Measurements from ENCODE around the gene PSKH1.
A peak's percentile ranks its signal among the peaks of the same experiment; 100 is the strongest.
"Not testable (repeated sequence)": the region's sequence is repeated elsewhere in the genome, so short reads cannot be mapped to it uniquely, and the experiment has no call there.

The PSKH1 gene

DNA sequence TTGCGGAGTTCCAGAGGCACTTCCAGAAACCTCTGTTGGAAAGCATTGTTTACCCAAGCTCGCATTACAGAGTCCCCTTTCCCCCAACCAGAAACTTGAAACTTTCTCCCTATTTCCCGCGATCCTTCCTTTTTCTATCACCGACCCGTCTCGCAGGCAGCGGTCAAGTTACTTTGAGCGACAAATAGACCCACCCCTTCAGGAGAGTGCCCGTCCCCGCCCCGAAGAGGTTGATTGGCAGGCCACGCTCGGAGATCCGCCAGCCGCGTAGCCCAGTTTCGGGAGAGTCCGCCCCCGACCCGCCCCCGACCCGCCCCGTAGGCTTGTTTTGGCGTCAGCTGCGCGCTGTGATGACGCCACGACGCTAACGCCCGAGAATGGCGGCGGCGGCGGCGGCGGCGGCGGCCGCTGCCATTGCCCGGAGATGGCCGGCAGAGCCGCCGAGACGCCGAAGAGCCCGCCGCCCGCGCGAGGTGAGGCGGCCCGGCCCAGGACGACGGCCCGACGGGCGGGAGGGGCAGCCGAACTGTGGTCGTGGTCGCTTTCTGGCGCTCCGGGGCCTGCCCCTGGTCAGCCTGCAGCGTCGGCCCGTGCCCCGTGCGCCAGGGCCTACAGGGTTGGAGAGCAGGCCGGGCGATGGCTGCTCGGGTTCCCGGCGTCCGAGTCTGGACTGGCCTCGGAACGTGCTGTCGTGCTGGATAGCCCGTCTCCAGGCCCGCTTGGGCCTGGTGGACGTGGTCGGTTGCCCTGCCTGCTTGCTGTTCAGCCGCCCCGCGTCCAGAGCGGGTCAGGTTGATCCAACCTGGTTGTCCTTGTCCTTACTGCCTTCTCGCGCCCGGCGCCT is at the start of gene PSKH1:
Gene PSKH1, plus strand, starts transcription at position 356 of the 844 bp plus-strand sequence. CDS start 15,496 bp downstream, outside the sequence.
- DNase-seq = peak; percentile 95

DNA sequence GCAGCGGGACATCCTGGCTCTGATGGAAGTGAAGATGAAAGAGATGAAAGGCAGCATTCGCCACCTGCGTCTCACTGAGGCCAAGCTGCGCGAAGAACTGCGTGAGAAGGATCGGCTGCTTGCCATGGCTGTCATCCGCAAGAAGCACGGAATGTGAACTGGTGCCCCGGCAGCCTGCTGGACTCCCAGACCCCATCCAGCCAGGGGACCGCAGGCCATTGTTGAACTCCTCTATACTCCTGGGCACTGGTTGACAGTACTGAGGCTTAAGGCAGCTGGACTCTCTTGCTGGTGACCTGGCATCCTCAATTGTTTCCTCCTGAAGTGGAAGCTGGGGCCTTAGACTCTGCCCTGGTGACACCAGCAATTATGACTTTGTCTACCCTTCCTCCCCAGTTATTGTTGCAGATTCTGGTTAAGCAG is 49.7 kb upstream of the PSKH1 start:
- peak; percentile 23 for DNase-seq

DNA sequence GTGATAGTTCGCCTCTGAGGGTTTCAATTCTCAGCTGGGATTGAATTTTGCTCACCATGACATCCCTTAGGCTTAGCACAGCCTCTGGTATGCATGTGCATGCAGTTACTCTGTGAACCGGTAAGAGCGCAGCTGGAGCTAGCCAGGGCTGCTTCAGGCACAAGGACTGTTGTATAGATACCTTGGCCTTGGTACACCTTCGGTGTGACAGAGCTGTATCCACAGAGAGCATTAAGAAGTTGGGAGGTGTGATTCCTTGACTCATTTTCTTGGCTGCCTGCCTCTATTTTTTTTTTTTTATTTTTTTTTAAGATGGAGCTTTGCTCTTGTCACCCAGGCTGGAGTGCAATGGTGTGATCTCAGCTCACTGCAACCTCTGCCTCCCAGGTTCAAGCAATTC is 48.6 kb upstream of the PSKH1 start:
- peak; percentile 34 for DNase-seq

DNA sequence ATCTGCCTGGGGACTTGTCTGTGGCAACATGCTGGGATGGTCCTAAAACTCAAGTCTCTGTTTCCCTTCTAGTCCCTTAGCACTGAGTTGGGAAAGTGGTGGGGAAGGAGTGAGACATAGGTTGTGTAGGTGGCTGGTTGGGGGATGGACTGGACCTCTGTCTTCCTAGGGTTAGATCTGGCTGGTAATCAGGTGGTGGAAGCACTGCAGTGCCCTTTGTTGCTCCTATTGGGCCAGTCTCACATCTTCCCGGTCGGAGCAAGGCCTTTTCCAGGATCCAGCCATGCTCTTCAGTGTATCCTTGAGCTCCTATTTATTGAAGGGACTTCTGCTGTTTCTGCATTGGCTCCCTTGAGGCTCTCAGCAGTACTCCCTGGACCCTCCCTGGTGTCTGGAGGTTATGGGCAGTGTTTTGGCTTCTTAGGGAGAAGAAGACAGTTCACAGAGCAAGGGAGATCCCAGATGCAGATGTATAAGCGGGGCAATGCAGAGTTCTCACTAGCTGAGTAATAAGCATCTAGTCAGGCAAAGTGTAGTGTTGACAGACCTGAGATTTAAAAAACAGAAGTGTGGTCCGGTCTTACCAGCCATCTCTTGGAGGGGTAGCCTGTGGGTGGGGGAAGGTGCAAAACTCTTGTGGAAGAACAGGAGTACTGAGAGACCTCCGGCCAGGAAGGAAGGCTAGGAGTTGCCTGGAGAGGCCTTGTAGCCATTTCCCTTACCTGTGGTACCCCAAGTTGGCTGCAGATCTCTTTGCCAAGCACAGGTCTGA is 47.6 kb upstream of the PSKH1 start:
- DNase-seq = no peak

DNA sequence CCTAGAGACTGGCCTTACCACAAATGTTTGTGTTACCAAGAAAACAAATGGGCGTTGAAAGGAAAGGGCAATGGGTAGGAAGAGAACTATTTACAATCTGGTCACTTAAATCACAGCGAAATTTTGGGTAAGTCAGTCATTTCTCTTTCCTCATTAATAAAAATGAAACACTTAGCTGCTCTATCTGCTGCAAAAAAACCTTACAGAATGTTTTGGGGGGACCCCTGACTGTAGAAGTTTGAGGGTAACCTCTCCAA is 47.1 kb upstream of the PSKH1 start:
- no peak for DNase-seq

DNA sequence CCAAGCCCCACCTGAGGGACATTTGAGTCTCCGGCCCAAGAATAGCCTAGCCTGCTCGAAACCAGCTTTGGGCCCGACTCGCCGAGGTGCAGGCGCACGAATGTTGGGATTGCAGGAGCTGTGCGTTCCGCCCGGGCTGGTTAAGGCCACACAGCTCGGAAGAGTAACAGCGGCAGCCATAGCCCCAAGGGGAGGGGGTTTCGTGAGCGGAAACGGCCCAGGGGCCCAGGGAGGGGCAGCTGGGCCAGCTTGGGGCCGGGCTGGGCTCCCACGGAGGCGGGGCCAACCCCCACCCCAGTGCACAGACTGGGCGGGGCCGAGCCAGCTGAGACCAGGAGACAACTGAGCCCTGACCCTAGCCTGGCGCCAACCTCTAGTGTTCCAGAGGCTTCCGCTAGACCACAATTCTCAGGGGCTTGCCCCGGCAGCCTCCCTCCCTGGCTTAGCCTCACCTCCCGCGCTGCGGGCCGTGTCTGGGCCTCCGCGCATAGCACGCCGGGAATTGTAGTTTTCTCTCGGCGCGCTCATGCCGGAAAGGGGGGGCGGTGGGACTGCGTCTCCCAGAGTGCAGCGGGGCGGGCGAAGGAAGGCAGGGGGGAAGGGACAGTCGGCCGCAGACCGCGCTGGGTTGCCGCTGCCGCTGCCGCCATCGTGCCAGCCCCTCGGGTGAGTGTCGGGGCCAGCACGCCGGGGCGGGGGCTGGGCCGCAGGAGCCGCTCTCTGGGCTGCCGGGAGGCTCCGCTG is 46.6 kb upstream of the PSKH1 start, which contains the start of gene NUTF2:
Gene NUTF2, plus strand, starts transcription at position 614 of the 744 bp plus-strand sequence. CDS start 18,198 bp downstream, outside the sequence.
- DNase-seq = peak; percentile 91

DNA sequence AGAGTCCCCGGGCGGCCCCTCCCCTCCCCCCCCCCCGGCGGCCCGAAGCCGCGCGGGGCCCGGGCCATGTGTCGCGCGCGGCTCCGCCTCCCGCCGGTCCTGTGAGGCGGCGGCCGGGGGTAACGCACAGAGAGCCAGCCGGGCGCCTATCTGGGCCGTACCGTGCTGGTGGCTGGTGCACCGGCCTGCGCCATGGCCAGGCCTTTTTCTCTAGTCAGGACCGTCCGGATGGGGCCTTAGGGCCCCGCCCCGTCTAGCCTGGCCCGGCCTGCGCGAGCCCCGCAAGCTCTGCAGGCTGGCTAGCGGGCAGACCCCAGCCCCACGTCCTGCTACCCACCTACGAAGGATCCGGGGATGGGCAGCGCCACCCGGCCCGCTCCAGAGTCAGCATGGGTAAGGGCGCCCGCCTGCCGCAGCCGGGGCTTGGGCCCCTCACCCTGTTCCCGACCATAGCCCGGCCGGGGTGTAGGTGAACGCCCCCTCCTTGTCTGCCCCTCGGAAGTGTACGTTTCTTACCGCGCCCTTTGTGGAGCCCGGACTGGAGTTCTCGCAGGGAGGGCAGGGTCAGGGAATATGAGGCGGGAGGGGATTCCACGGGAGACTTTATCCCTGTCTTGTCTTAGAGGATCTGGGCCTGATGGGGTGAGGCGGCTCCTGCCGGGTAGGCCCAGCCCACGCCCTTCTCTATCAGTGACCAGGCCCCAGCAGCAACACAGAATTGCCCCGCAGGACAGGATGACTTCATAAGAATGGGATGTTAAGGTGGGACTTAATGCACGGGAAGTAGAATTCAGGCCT is 45.8 kb upstream of the PSKH1 start, which contains the start of gene CENPT:
Gene CENPT, minus strand, starts transcription at position 630 of the 798 bp plus-strand sequence. CDS start 13,834 bp downstream, outside the sequence.
- DNase-seq = peak; percentile 42

DNA sequence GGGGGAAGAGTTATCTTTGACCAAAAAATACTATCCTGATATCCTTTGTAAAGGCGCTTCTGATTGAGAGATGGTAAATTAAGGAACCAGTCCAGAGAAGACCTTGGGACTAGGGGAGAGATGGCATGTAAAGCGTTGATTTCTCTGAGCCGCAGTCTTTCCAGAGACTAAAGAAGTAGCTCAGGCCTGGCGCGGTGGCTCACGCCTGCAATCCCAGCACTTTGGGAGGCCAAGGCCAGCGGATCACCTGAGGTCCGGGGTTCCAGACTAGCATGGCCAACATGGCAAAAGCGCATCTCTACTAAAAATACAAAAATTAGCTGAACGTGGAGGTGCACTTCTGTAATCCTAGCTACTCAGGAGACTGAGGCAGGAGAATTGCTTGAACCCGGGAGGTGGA is 44.9 kb upstream of the PSKH1 start:
- no peak for DNase-seq

DNA sequence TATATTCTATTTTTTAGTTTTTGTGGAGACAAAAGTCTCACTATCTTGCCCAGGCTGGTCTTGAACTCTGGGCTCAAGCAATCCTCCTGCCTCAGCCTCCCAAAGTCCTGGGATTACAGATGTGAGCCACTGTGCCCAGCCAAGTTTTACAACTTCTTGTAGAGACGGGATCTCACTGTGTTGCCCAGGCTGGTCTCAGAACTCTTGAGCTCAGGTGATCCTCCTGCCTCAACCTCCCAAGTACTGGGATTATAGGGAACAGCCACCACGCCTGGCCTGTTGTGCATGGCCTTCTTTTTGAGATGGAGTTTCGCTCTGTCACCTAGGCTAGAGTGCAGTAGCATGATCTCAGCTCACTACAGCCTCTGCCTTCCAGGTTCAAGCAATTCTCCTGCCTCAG is 39.4 kb upstream of the PSKH1 start:
- DNase-seq = no peak

DNA sequence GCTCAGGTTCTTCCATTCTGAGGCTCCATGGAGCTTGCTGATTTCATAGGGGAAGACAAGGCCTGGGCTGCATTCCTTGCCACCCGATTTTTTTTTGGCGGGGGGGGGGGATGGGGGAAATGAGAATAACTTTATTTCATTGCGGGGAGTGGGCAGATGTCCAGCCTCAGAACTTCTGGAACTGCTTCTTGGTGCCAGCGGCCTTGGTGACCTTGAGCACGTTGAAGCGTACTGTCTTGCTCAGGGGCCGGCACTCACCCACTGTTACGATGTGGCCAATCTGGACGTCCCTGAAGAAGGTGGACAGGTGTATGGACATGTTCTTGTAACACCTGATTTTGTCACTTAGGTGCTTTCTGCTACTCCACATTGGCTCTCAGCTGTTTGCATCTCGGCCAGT is 37.3 kb upstream of the PSKH1 start:
- no peak for DNase-seq

DNA sequence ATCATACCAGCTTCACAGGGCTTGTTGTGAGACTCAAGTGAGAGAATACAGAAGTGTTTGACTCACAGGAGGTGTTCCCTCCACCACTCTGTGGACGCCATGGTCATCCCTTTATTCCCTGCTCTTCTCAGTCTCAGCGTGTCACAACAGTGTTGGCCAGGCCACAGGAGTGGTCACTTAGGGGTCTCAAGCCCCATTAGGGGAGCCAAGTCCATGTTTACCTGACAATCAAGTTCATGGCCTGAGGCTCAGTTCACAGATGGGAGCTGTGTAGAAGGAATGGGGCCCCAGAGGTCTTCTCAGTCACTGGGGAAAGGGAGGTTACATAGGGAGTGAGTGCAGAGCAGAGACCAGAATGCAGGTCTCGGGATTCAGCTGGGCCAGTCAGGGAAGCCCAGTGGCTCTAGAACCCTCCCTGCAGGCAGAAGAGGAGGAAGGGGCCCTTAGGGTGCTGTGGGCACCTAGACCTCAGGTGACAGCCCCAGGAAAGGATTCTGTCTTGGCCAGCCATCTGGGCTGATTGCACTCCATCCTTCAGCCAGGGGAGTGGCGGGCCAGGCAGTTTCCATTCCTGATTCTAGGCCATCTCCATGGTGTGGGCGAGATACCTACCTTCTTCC is 36.0 kb upstream of the PSKH1 start:
- no peak for DNase-seq

DNA sequence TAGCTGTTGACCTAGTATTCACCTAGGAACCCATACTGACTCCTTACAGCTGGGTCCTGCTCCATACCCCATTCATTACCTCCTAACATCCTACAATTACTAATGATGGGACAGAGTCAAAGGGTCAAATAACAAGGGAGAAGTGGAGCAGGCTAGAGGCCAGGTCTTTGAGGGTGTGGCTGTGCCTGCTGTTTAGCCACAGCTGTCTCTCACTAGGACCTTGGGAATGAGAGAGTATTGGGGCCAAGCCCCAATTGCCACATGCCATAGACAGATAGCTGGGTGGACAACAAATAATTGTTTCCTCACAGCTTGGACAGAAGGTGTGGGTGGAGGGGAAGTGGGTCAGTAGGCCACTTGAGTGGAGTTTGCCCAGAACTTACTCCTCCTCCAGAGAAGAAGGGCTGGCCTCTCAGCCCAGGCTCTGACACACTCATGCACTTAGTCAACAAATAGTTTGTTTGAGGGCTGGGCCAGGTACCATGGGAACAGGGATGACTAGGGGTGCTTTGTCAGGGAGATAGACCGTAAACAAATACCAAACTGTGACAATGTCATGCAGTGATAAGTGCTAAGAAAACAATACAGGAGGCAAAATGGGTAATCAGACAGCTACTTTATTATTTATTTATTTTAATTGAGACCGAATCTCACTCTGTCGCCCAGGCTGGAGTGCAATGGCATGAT is 35.4 kb upstream of the PSKH1 start:
- peak; percentile 93 for DNase-seq

DNA sequence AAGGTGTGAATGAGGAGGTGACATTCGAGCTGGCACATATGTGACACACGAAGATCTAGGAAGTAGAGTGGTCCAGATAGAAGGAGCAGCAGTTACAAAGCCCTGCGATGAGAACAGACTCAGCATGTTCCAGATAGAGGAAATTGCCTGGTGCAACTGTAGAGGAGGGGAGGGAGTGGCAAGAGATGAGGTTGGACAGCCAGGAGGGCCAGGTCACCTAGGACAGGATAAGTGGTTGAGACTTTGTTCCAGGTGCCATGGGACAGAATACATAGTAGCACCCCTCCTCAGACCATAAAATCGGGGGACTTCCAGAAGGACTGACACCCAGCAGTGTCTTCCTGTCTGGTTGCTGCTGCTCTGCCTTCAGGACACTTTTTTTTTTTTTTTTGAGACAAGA is 34.6 kb upstream of the PSKH1 start:
- no peak for DNase-seq

DNA sequence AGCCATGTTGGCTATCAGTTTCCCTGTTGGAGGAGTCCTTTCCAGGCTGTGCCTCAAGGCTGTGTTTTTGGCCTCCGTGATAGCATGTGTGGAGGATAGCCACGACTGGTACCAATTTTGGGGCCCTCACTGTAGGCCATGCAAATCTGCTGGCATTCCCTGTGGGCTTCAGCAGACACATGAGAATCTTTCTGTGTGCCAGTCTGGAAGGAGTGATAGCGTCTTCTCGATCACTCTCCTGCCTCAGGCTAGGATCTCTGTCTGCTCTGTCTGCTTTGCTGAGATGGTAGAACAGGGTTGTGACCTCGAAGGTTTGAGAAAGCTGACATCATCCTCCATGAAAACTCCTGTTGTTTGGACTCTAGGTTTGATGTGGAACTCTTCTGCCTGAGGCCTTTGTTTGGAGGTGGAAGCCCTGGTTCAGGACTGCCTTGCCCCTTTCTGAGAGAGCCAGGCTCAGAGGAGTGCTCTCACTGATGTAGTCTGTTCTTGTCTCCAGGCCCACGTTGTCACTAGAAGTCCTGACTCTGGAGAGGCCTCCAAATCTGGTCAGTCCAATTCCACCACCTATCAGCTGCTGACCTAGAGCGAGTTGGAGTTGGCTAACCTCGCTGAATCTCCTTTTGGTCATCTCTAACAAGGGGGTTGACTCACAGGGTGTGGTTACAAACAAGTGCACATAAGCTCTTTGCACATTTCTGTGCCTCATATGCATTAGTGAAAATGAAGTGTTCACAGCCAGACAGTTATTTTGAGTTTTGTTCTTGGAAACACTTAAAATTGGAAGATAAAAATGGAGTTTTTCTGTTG is 32.3 kb upstream of the PSKH1 start:
- peak; percentile 77 for DNase-seq

DNA sequence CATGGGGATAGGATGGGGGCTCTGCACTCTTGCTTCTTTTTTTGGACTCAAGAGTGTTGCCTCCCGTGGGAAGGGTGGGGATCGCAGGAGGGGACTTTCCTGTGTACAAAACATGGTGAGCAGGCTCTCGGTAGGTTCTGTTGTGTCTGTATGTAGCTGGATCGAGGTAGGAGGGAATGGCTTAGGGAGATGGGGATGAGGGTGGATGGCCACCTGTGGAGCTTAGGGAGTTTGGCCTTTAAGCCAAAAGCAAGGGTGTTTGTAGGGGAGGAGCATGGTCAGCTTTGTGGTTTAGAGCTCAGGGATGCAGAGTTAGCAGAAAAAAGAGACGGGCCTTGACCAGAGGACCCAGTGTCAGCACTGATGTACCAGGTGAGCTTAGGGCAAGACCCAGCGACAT is 31.2 kb upstream of the PSKH1 start:
- no peak for DNase-seq

DNA sequence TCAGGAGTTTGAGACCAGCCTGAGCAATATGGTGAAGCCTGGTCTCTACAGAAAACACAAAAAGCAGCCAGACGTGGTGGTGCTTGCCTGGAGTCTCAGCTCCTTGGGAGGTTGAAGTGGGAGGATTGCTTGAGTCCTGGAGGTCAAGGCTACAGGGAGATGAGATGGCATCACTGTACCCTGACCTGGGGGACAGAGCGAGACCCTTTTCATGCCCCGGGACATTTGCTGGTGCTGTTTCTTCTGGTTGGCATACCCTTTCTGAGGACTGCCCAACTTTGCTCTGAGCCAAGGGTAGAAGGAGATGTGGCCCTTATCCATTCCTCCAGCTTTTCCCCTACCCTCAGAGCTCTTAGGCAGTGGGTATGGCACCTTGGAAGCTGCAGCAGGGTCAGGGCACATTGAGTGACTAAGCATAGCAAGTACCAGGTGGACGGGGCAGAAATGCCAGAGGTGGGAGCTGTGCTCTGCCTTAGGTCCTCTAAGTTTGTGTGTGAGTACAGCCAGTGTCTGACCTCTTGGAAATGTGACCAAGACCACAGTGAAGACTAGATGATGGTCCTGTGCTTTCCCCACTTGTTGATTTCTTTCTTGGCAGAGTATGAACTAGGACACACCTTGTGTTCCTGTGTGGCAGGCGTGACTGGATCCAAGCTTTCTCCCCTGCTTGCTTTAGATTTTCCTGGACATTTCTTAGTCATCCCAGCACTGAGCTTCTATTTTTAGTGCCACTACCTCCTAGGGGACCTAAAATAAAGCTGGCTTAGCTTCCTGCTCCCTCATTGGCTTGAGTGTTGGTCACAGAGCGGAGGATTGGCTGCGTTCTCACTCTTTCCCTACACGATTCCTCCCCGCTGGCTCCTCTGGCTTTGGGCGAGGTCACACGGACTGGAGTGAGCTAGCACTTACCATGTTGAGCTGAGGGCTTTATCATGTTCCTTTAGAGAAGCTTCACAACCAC is 30.2 kb upstream of the PSKH1 start:
- DNase-seq = no peak

DNA sequence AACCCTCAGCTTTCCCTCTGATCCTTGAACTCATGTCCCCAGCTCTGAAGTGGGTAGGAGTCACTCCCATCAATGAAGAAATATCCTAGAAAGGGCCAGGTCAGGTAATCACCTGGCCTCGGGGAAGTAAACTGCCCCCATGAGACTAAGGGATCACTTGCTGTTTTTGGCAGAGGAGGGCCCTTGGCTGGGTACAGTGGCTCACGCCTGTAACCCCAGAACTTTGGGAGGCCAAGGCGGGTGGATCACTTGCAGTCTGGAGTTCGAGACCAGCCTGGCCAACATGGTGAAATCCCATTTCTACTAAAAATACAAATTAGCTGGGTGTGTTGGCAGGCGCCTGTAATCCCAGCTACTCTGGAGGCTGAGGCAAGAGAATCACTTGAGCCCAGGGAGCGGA is 29.0 kb upstream of the PSKH1 start:
- DNase-seq = not testable (repeated sequence)

DNA sequence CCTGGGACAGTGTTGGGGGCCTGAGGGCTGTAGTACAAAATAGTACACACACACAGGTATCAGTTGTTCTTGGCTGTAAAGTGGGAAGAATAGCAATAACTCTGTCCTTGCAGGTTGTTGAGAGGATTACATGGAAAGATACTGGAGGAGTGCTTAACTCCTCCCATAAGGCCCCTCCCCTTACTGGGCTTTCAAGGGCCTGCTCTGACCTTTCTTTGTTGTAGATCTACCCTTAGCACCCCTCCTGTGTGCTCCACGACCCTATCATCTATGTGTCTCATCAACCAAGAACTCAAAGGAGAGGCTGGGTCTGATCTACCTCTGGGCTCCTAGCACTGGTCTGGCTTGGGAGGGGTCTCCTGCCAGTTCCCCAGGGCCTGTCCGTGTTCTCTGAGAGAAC is 28.5 kb upstream of the PSKH1 start:
- no peak for DNase-seq

DNA sequence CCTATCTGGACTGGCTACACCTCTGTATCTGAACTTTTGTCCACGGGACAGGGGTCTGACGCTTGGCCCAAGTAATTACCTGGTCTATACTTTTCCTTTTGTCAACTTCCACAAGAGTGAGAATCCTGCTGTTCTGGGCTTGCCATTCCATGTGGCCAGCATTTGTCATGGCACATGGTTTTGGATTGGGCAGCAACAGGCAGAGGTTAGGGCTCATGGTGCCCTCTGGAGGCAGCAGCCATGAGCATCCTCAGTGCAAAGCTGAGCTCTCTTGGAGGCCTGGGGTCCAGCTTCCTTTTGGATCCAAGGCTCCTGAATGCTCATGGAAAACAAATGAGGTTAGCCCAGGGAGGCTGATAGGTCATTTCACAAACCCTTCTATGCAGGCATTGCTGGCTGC is 27.7 kb upstream of the PSKH1 start:
- DNase-seq = peak; percentile 61

Measured in HCEC 1CT (cell line).